Bladder microvascular endothelial cell (primary cell): Measurements from ENCODE around the gene NBEAL2. TPM values are rescaled to one million over a fixed set of nuclear protein-coding genes. Genes with fewer than 3 reads are reported as not detected.

Experiments used
- total RNA-seq: library from RNA; depleted of rRNA; stranded (reverse); fragments of >200 nt; gene quantifications from 2 replicates; pipeline ENCODE4 v1.2.3, GENCODE V29; 2014

Gene NBEAL2, protein sequence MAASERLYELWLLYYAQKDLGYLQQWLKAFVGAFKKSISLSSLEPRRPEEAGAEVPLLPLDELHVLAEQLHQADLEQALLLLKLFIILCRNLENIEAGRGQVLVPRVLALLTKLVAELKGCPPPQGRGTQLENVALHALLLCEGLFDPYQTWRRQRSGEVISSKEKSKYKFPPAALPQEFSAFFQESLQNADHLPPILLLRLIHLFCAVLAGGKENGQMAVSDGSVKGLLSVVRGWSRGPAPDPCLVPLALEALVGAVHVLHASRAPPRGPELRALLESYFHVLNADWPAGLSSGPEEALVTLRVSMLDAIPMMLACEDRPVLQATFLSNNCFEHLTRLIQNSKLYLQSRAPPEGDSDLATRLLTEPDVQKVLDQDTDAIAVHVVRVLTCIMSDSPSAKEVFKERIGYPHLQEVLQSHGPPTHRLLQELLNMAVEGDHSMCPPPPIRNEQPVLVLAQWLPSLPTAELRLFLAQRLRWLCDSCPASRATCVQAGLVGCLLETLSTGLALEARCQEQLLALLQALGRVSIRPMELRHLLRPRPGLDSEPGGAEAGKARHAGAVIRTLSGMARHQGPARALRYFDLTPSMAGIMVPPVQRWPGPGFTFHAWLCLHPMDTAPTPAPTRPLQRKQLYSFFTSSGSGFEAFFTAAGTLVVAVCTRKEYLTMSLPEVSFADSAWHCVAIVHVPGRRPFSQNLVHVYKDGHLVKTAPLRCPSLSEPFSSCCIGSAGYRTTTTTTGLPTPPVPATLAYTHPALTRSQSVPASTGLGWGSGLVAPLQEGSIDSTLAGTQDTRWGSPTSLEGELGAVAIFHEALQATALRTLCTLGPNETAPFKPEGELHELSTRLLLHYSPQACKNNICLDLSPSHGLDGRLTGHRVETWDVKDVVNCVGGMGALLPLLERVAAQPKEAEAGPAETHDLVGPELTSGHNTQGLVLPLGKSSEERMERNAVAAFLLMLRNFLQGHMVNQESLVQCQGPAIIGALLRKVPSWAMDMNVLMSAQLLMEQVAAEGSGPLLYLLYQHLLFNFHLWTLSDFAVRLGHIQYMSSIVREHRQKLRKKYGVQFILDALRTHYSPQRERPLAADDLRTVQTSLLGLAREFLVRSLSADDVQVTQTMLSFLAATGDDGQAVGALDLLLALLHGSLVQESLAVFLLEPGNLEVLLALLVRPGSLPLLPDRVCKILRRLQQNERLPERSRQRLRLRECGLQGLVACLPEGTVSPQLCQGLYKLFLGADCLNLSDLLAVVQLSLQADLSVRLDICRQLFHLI (N-terminal part only)
- 21.7 and 37.3 TPM in 2 replicates for total RNA-seq

DNA sequence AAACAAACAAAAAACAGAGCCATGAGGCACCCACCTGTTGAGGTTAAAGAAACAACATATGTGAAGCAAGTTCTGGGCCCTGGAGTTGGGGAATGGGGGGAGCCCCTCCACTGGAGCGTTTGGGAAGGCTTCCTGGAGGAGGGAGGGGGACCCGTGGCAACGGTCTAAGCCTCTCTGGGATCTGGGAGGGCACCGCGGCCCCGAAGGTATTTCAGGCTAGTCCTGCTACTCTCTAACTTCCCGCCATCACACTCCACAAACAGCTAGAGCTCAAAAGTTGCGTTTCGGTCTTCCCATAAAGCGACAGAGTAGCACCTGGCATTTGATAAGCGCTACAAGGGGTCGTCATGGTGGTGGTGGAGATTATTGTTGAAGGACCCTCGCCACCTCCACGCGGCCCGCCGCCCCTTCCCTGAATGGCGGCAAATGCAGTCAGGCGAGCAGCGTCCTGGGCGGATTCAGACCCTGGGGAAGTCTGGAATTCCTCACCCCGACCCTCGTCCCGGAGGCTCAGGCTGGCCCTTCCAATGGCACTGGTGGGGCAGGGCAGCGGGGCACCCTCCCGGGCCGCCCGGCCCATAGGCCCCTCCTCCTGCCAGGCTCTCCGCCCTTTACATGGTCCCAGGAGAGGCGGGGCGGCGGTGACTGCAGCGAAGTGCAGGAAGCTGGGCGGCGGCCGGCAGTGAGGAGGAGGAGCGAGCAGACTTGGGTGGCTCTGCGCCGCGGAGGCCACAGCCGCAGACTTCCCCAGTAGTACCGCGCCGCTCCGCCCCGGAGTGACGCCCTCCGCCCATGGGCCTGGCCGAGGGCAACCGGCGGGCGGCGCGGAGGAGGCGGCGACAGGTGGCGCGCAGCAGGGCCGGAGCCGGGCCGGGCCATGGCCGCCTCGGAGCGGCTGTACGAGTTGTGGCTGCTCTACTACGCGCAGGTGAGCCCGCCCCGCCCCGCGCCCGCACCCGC is at the start of gene NBEAL2:
Gene NBEAL2 (plus strand): TSS at position 682 of the 960 bp plus-strand sequence. CDS start 196 bp downstream, at position 878.

DNA sequence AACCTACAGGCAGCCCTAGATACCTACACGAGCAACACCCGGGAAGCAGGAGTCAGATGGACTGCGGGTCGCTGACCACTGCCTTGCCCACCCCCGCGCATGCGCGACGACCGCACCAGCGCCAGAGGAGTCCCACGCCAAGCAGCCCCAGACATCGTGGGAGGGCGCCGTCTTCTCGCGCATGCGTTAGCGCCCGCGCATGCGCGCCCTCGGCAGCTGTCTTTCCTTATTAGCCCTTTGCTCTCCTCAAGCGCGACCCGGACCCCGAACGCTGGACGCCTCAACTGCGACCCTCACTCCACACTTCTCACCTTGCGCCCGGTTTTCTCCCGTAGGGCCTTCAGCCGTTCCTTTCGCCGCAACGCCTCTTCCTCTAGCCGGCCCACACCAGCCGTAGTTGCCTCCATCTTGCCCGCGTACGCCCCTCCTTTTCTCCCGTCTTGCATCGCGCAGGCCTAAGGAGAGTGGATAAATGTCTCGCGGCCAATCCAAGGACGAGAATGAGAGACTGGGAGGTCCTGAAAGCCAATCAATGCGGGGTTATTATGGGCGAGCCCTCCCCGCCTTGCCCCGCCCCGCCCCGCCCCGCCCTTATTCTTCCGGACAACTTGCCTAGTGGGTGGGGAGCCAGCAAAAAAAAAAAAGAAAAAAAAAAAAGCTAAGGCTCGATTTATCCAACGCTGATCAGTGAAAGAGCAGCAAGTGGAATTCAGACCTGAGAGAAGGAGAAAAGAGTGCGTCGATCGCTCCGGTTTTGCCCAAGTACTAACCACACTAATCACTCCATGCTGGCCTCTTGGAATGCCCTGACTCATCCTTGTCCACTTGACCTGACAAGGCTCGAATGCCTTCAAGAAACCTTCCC is 2.9 kb upstream of the NBEAL2 start, which contains the start of gene CCDC12:
Gene CCDC12 (minus strand): TSS at position 420 of the 865 bp plus-strand sequence. CDS start 13 bp downstream, at position 407.

Other genes starting within 250 kb of the NBEAL2 start
- not detected in 2 replicates for gene MYL3, start 116.2 kb upstream of the NBEAL2 start, total RNA-seq
- 0.06 and 0.32 TPM in 2 replicates for gene PTH1R, start 101.9 kb upstream of the NBEAL2 start, total RNA-seq
- gene CCDC12, start 2.9 kb upstream of the NBEAL2 start, total RNA-seq = 36.8 and 40.6 TPM in 2 replicates
- 19.6 and 49.4 TPM in 2 replicates for gene SETD2, start 184.4 kb downstream of the NBEAL2 start, total RNA-seq